Vagina (tissue), 2 donors: ENCODE measurements around the gene ITGA11.

Source experiments
- CTCF ChIP-seq, 3 experiments: fragments of 450-650 bp in 2 of 3; fragments of 200-600 bp in 1 of 3; sonication (generic) in 1 of 3; IDR thresholded peaks; one replicate each; pipeline ENCODE4 v1.5.1; 2017 to 2019; ENCODE audit warnings: antibody characterized with exemption in 3 of 3, mild to moderate bottlenecking in 2 of 3, moderate library complexity in 2 of 3
- POLR2A ChIP-seq, 2 donors: fragments of 450-650 bp; IDR thresholded peaks; one replicate each; pipeline ENCODE4 v1.6.1; 2017; ENCODE audit warnings: antibody characterized with exemption in 2 of 2, mild to moderate bottlenecking in 2 of 2, moderate library complexity in 2 of 2
- POLR2AphosphoS5 ChIP-seq, 2 donors: sonication (generic); formaldehyde crosslinking; IDR thresholded peaks; one replicate each; pipeline ENCODE4 v1.9.0; 2017; ENCODE audit warnings: antibody characterized with exemption in 2 of 2, mild to moderate bottlenecking in 2 of 2, low read depth in 1 of 2; ENCODE audit not compliant: insufficient read depth in 1 of 2

DNA sequence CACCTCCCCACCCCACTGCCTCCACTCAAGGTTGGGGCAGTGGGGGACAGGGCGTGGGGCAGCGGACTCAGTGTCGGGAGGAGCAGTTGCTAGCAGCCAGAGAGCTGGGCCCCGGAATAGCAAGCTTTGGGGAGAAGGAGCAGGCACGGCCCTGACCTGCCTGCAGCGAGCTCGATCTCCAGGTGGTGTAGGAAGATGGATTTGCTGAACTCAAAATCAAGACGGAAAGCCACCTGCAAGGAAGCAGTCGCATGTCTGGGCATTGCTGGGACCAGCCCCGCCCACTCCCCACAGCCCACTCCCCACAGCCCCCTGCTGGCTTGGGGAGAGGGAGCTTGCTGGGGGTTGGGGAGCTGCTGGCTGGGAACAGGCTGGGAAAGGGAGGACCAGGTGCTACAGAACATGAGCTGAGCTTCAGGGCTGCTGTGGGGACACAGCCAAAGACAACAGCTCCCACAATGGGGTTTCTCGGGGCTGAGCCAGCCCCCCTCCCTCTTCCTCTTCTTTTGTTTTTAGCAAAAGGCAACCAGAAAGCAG, 116.4 kb downstream of the ITGA11 start:
- TF ChIP-seq POLR2A (IDR thresholded peaks at IDR 0.05) (no peak), CTCF (IDR thresholded peaks at IDR 0.05) (no peak), POLR2AphosphoS5 (IDR thresholded peaks at IDR 0.05; ENCODE audit: insufficient read depth in 1 of 2, low read depth in 1 of 2) (no peak)
